HPDE6-E6E7 (cell line): Measurements from ENCODE around the gene SGCA.

ENCODE experiments used
- DNase-seq: peaks from one replicate; pipeline ENCODE4 v3.0.0; 2011; ENCODE audit warnings: missing footprints; ENCODE audit errors: extremely low spot score

SGCA gene

GRCh38 chr17:50165867-50166517, at the start of gene SGCA:
SGCA (plus strand) TSS chr17:50166005; CDS start chr17:50166041, 36 bp downstream.
- no peak for DNase-seq

- DNase-seq = peak; percentile 66
These were observed 48.4 kb upstream of the SGCA start for GRCh38 chr17:50117202-50118051.

- no peak for DNase-seq
These were observed 47.6 kb upstream of the SGCA start for GRCh38 chr17:50118076-50118827.

GRCh38 chr17:50118828-50119218, 47.0 kb upstream of the SGCA start:
- no peak for DNase-seq

- DNase-seq = no peak
These were observed 45.1 kb upstream of the SGCA start for GRCh38 chr17:50120475-50121253.

- no peak for DNase-seq
These were observed 42.9 kb upstream of the SGCA start for GRCh38 chr17:50122945-50123344.

GRCh38 chr17:50123649-50124349, 42.0 kb upstream of the SGCA start:
- no peak for DNase-seq

GRCh38 chr17:50125420-50125997, 40.3 kb upstream of the SGCA start:
- no peak for DNase-seq

GRCh38 chr17:50127697-50128361, 38.0 kb upstream of the SGCA start:
- DNase-seq = no peak

- DNase-seq = no peak
These were observed 37.1 kb upstream of the SGCA start for GRCh38 chr17:50128441-50129352.

GRCh38 chr17:50129353-50129727, 36.5 kb upstream of the SGCA start:
- DNase-seq = no peak

GRCh38 chr17:50129728-50130558, 35.9 kb upstream of the SGCA start, which contains the start of gene SAMD14:
SAMD14 (minus strand) TSS chr17:50130160; CDS start chr17:50124959, 5,201 bp downstream.
- DNase-seq = no peak

- DNase-seq = no peak
These were observed 35.1 kb upstream of the SGCA start for GRCh38 chr17:50130559-50131305.

GRCh38 chr17:50132104-50132794, 33.6 kb upstream of the SGCA start:
- DNase-seq = no peak

GRCh38 chr17:50133028-50133768, 32.6 kb upstream of the SGCA start:
- no peak for DNase-seq

GRCh38 chr17:50133769-50134099, 32.1 kb upstream of the SGCA start:
- no peak for DNase-seq
